Neural crest cell (in vitro differentiated cells): ENCODE results near the gene FAM83C. TPM values are rescaled to one million over a fixed set of nuclear protein-coding genes. Genes with fewer than 3 reads are reported as not detected.
"Not testable (repeated sequence)": the region's sequence is repeated elsewhere in the genome, so short reads cannot be mapped to it uniquely, and the experiment has no call there.

ENCODE experiments used
- DNase-seq: peaks from one replicate; pipeline ENCODE4 v3.0.0; 2021; ENCODE audit warnings: low read depth, mixed read lengths, low spot score
- H3K27ac Mint-ChIP-seq: one replicate; pipeline ENCODE4 v1.8.0; 2021; ENCODE audit warnings: mild to moderate bottlenecking, mixed read lengths; ENCODE audit not compliant: unreplicated experiment
- H3K27me3 Mint-ChIP-seq: 2 replicates; pipeline ENCODE4 v1.8.0; 2021; ENCODE audit warnings: low read depth, mild to moderate bottlenecking, mixed read lengths
- H3K36me3 Mint-ChIP-seq: 2 replicates; pipeline ENCODE4 v1.8.0; 2021; ENCODE audit warnings: low read depth, mild to moderate bottlenecking, mixed read lengths
- H3K4me1 Mint-ChIP-seq: 2 replicates; pipeline ENCODE4 v1.8.0; 2021; ENCODE audit warnings: mixed read lengths
- H3K4me3 Mint-ChIP-seq: one replicate; pipeline ENCODE4 v1.8.0; 2021; ENCODE audit warnings: mild to moderate bottlenecking, mixed read lengths
- H3K9me3 Mint-ChIP-seq: 2 replicates; pipeline ENCODE4 v1.8.0; 2021; ENCODE audit warnings: mixed read lengths
- CTCF ChIP-seq: fragments of 200-600 bp; sonication (generic); conservative IDR thresholded peaks from 2 replicates; pipeline ENCODE4 v1.5.0; 2021; ENCODE audit warnings: antibody characterized with exemption, mild to moderate bottlenecking
- total RNA-seq: library from RNA; stranded (reverse); gene quantifications from 2 replicates; pipeline ENCODE4 v1.2.1, GENCODE V29; 2021

FAM83C gene
- total RNA-seq, 1 donor from 2014 or later = not detected

- Mint-ChIP-seq H3K27ac (no peak overlapping the region), H3K9me3 (no peaks in the 10 kb centered on the region), H3K4me3 (no peak overlapping the region), H3K4me1 (peaks cover 10% of the 10 kb centered on the region), H3K27me3 (peaks cover 3% of the 10 kb centered on the region), H3K36me3 (no peaks in the 10 kb centered on the region)
- no peak for DNase-seq
- TF ChIP-seq CTCF = no peak
Observed at GRCh38 chr20:35260426-35260825, 31.8 kb downstream of the FAM83C start.

DNA sequence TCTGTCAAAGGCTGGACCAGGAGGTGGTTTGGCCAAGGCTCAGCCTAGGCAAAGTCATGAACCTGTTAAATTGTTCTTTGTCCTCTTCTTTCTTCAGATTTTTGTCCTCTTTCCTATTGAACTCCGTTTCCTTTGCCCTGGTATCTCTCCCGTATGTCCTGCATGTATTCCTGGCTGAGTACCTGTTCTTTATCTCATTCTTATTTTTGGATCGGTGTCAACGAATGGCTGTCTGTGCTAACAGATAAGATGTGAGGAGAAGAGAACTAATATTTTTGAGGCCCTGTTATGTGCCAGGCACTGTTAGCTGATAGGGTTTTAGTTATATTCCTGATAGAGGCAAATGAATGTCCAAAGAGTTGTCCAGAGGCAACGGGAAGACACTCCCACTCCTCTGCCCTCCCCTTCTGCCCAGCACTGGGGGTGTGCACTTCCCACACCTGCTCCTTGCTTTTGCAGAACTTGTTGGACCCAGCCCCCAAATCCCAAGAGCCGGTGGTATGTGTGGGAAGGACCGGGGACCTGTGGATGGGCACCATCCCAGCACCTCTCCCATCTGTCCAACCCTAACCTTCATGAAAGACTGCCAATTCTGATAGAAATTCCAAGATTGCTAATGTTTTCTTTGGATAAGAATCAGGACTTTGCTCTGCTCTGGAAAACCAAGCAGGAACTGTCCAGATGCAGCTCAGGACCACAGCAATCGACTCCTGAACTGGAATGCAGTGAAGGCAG, 34.9 kb downstream of the FAM83C start:
- H3K4me3 Mint-ChIP-seq = no peak overlapping the region
- H3K36me3 Mint-ChIP-seq = no peaks in the 10 kb centered on the region
- H3K27ac Mint-ChIP-seq = no peak overlapping the region
- no peaks in the 10 kb centered on the region for H3K4me1 Mint-ChIP-seq
- no peak for DNase-seq
- H3K27me3 Mint-ChIP-seq = no peaks in the 10 kb centered on the region
- TF ChIP-seq CTCF = no peak
- no peaks in the 10 kb centered on the region for H3K9me3 Mint-ChIP-seq

DNA sequence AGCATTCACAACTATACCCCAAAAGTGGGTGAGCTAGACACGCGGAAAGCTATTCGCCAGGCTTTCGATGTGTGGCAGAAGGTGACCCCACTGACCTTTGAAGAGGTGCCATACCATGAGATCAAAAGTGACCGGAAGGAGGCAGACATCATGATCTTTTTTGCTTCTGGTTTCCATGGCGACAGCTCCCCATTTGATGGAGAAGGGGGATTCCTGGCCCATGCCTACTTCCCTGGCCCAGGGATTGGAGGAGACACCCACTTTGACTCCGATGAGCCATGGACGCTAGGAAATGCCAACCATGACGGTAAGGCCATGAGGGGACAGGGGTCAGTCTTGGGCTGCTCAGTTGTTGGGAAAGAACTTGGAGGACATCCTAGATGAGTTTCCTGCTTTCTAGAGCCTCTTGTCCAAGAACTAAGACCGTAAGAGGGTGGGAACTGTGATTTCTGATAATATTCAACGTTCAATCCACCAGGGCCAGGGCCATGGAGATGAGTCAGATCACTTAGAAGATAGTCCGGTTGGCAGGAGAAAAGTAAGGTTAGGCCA, 37.7 kb downstream of the FAM83C start:
- H3K36me3 Mint-ChIP-seq = no peaks in the 10 kb centered on the region
- no peaks in the 10 kb centered on the region for H3K9me3 Mint-ChIP-seq
- no peak for DNase-seq
- H3K27ac Mint-ChIP-seq = no peak overlapping the region
- H3K27me3 Mint-ChIP-seq = no peaks in the 10 kb centered on the region
- H3K4me3 Mint-ChIP-seq = no peak overlapping the region
- no peak for TF ChIP-seq CTCF
- no peaks in the 10 kb centered on the region for H3K4me1 Mint-ChIP-seq

DNA sequence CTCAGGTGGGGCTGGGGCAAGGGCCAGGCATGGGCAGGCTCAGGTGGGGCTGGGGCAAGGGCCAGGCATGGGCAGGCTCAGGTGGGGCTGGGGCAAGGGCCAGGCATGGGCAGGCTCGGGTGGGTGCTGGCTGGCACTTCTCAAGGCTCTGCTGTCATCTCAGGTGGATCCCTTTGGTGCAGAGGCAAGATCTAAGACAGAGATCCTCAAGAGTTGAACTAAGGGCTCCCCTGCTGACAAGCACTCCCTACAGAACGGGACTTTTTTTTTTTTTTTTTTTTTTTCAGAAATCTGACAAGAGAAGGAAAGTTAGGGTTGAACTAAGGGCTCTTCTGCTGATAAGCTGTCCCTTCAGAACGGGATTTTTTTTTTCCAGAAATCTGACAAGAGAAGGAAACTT, 39.2 kb downstream of the FAM83C start:
- no peak overlapping the region for H3K27ac Mint-ChIP-seq
- H3K4me1 Mint-ChIP-seq = no peaks in the 10 kb centered on the region
- DNase-seq = no peak
- H3K36me3 Mint-ChIP-seq = no peaks in the 10 kb centered on the region
- TF ChIP-seq CTCF = no peak
- H3K9me3 Mint-ChIP-seq = no peaks in the 10 kb centered on the region
- no peaks in the 10 kb centered on the region for H3K27me3 Mint-ChIP-seq
- H3K4me3 Mint-ChIP-seq = no peak overlapping the region

- not testable (repeated sequence) for H3K36me3 Mint-ChIP-seq
Observed at GRCh38 chr20:35252598-35252997, 39.6 kb downstream of the FAM83C start.

GRCh38 chr20:35252037-35252461, 40.2 kb downstream of the FAM83C start:
- no peak overlapping the region for H3K27ac Mint-ChIP-seq
- H3K27me3 Mint-ChIP-seq = no peaks in the 10 kb centered on the region
- no peaks in the 10 kb centered on the region for H3K36me3 Mint-ChIP-seq
- H3K4me3 Mint-ChIP-seq = no peak overlapping the region
- H3K9me3 Mint-ChIP-seq = no peaks in the 10 kb centered on the region
- TF ChIP-seq CTCF = no peak
- H3K4me1 Mint-ChIP-seq = no peaks in the 10 kb centered on the region
- DNase-seq = no peak

More at GRCh38 chr20:35252598-35252997, 39.6 kb downstream of the FAM83C start:
- DNase-seq, H3K9me3 Mint-ChIP-seq, H3K4me3 Mint-ChIP-seq, H3K27me3 Mint-ChIP-seq, H3K27ac Mint-ChIP-seq, H3K4me1 Mint-ChIP-seq: not testable (repeated sequence)
